Stimulated activated CD8-positive, alpha-beta memory T cell treated with anti-CD3 and anti-CD28 coated beads, Interleukin-2, amount 100 ng/mL, for 48 hours (primary cell): ENCODE data around the gene TLR1.
"Not testable (repeated sequence)": the region's sequence is repeated elsewhere in the genome, so short reads cannot be mapped to it uniquely, and the experiment has no call there.

Source experiments
- DNase-seq, 2 donors: peaks; one replicate each; pipeline ENCODE4 v3.0.0-alpha.2; 2020; ENCODE audit warnings: low read depth in 2 of 2

The TLR1 gene

GRCh38 chr4:38774181-38774955, 30.2 kb downstream of the TLR1 start:
- DNase-seq: no peak

DNA sequence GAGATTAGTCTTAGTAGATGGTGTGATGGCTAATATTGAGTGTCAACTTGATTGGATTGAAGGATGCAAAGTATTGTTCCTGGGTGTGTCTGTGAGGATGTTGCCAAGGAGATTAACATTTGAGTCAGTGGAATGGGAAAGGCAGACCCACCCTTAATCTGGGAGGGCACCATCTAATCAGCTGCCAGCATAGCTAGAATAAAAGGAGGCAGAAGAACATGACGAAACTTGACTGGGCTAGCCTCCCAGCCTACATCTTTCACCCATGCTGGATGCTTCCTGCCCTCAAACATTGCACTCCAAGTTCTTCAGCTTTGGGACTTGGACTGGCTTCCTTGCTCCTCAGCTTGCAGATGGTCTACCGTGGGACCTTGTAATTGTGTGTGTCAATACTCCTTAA, 34.3 kb downstream of the TLR1 start:
- not testable (repeated sequence) for DNase-seq

DNA sequence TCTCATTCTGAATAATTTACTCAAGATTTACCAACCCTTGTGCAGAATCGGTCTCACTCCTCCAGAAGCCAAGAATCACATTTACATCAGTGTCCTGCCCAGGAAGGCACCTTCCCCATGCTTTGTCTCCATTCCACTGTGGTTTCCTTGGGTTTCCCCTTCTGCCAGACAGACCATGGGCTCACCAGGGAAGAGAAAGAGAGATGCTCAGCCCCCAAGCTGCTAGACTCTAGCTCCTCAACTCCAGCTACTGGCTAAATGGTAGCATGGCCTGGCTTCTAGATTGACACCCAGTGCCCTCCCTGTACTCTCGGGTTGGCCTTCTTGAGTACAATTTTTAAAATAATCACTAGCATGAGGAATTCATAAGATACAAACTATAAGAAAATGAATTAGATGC, 34.7 kb downstream of the TLR1 start:
- DNase-seq: no peak

- no peak for DNase-seq
These were observed 35.1 kb downstream of the TLR1 start for GRCh38 chr4:38769441-38769840.

DNA sequence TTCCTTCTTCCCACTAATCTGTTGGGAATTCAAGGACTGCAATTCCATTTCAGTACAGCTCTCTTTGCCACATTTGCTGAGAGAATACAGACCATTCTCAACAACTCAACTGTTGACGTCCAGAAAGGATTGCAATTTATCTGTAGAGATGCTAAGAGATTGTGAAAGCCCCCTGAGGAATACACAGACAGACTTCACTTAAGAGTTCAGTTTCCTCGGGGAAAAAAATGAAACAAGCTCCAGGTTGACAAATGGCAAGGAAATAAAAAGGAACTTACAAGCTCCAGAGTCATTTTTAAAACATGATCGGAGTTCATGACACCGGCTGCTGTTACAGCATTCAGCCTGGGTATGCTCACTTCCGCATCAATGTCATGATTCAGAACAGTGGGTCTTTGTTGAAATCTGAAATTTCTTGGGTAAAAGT, 35.6 kb downstream of the TLR1 start:
- DNase-seq: no peak

DNA sequence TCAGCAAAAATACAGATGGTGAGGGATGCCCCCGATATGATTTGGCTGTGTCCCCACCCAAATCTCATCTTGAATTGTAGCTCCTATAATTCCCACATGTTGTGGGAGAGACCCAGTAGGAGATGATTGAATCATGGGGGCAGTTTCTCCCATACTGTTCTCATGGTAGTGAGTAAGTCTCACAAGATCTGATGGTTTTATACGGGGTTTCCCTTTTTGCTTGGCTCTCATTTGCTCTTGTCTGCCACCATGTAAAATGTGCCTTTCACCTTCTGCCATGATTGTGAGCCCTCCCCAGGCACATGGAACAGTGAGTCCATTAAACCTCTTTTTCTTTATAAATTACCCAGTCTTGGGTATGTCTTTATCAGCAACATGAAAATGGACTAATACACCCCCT, 37.7 kb downstream of the TLR1 start:
- not testable (repeated sequence) for DNase-seq

- DNase-seq: no peak
These were observed 39.2 kb downstream of the TLR1 start for GRCh38 chr4:38765382-38765781.

- DNase-seq: no peak
These were observed 40.3 kb downstream of the TLR1 start for GRCh38 chr4:38764277-38764676.

DNA sequence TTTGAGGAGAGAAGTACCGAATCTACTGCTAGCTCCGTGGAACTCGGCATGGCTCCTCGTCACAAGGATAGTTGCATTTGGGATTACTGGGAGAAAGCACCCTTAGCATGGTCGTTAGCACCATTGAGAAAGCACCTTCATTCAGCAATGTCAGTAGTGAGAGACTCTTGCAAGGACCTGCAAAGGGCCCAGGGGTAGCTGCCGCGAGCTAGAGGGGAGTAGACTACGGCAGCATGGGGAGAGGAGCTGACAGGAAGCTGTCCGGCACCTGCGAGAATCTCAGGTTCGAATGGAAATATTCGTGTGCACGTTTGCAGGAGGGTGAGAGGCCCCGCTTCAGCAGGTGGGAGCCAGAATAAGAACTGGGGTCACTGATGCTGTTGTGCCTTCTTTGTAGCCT, 42.0 kb downstream of the TLR1 start:
- no peak for DNase-seq

DNA sequence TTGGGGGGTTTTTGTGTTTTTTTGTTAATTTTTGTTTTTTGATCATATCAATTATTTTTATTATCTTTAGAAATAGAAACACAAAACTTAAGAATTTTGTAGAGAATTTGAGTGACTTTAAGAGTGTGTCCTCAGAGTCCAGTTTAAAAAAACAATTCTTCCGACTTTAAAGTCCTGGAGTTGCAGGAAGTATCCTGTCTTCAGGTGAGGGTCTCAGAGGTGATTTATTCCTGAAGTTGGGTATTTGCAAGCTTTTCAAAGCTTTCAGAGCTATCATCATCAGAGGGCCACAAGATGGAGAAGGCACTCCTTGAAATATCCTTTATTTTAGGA, 44.8 kb downstream of the TLR1 start:
- DNase-seq: no peak

GRCh38 chr4:38759113-38759789, 45.3 kb downstream of the TLR1 start:
- DNase-seq: peak in 1 of 2 donors; percentile 26

DNA sequence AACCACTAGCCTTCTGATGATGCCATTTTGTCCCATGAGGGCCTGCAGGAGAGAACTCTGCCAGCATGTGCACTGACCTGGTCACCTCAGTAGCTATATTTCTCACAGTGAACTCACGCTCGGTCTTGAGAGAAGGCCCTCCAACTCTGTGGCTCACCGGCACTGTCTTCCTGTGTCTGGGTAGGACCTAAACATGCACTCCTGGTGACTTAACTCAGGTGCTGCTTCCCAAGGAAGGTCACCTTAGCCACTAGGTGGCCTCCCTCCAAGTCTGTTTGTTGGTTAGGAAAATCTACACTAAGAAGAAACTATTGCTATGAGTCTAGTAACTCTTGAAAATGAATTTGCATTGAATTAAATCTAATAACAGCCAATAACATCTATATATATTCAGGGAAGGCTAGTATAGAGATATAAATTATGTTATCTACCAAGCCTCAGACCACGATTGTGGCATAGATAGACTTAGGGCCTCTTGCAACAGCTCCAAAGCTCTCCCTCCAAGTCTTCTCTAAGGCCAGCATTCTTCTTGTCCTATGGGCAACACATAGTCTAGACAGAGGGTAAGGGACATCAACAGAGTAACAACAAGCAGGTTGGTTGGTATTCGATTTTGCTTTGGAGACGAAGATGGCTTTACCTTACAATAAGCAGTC, 46.5 kb downstream of the TLR1 start:
- no peak for DNase-seq

DNA sequence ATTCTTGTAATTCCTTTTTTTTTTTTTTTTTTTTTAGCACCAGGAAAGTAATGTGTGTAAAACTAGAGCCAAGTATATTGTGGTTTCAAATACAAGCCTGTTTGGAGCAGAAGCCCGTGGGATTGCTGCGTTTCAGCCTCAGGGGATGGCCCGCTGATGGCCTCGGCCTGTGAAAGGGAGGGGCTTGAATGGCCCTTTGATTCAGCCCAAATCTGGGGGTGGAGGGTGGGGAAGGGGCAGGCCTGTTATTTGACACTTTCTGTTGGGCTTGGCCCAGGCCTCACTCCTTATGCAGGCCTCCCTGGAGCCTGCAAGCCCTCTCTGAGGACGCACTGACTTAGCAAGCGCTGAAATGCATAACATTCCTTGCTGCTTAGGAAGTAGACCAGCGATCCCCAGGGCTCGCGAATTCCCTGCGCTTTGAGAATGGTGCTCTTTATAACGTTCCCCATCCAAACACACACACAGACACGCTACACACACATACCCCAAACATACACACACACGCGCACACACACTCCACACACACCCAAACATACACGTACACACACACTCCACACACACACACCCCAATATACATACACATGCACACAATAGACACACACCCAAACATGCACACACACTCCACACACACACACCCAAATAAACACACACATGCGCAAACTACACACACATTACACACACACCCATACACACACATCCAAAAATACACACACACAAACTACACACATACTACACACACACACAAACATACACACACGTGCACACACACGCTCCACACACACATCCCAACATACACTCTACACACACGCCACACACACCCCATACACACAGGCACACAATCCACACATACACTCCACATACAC, 51.4 kb downstream of the TLR1 start:
- DNase-seq: no peak

- no peak for DNase-seq
These were observed 52.1 kb downstream of the TLR1 start for GRCh38 chr4:38752372-38752940.

GRCh38 chr4:38751341-38752010, 53.1 kb downstream of the TLR1 start:
- DNase-seq: no peak

DNA sequence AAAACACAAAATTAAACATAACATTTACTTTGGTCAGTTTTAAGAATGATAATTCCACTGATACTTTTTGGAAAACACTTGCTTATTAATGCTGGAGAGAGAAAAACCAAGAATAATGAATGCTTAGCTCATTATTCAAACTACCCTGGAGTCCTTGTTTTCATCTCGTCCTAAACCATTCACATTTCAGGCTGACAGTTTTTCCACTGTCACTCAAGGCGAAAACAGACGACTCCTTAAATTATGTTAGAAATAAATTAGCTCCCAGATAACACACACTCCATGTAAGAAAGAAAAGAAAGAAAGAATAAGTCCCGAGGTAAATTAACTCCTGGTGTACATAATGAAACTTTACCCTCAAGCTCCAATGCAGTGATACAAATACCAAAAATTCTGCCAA, 55.3 kb downstream of the TLR1 start:
- no peak for DNase-seq

- no peak for DNase-seq
These were observed 57.0 kb downstream of the TLR1 start for GRCh38 chr4:38747629-38748028.
